ENCODE measurements around the gene CAST.

GRCh38 chr5:96741106-96741505 is 78.9 kb downstream of the CAST start:
- TF ChIP-seq CTCF (IDR thresholded peaks at IDR 0.05) = no peak
- TF ChIP-seq POLR2A (IDR thresholded peaks at IDR 0.05) = no peak

Data from tibial nerve (tissue), 3 donors.